ENCODE data around the gene ZNF70.

The ZNF70 gene

GRCh38 chr22:23783265-23784150, 32.6 kb upstream of the ZNF70 start:
- Histone ChIP-seq H3K4me1 (ENCODE audit: insufficient read depth, low read length) (peaks cover 16% of the 10 kb centered on the region; the same call in 1 of the 2 replicates), H3K36me3 (ENCODE audit: insufficient read depth, low read length) (no peaks in the 10 kb centered on the region)

GRCh38 chr22:23782703-23783102, 31.8 kb upstream of the ZNF70 start:
- peaks cover 16% of the 10 kb centered on the region; the same call in 1 of the 2 replicates for H3K4me1 ChIP-seq (ENCODE audit: insufficient read depth, low read length)
- no peak overlapping the region for H3K9ac ChIP-seq (ENCODE audit: low read depth, low read length)
- no peaks in the 10 kb centered on the region for H3K36me3 ChIP-seq (ENCODE audit: insufficient read depth, low read length)
- no peaks in the 10 kb centered on the region for H3K9me3 ChIP-seq (ENCODE audit: control insufficient read depth, insufficient read depth, low read length)

More at GRCh38 chr22:23783265-23784150, 32.6 kb upstream of the ZNF70 start:
- no peak overlapping the region for H3K9ac ChIP-seq (ENCODE audit: low read depth, low read length)
- H3K9me3 ChIP-seq (ENCODE audit: control insufficient read depth, insufficient read depth, low read length): no peaks in the 10 kb centered on the region

GRCh38 chr22:23782252-23782651, 31.3 kb upstream of the ZNF70 start:
- no peaks in the 10 kb centered on the region for H3K36me3 ChIP-seq (ENCODE audit: insufficient read depth, low read length)
- no peaks in the 10 kb centered on the region for H3K9me3 ChIP-seq (ENCODE audit: control insufficient read depth, insufficient read depth, low read length)
- H3K9ac ChIP-seq (ENCODE audit: low read depth, low read length): no peak overlapping the region
- H3K4me1 ChIP-seq (ENCODE audit: insufficient read depth, low read length): peaks cover 16% of the 10 kb centered on the region; the same call in 1 of the 2 replicates

- H3K4me1 ChIP-seq (ENCODE audit: insufficient read depth, low read length): peaks cover 16% of the 10 kb centered on the region; the same call in 1 of the 2 replicates
- no peaks in the 10 kb centered on the region for H3K36me3 ChIP-seq (ENCODE audit: insufficient read depth, low read length)
- H3K9ac ChIP-seq (ENCODE audit: low read depth, low read length): no peak overlapping the region
- H3K9me3 ChIP-seq (ENCODE audit: control insufficient read depth, insufficient read depth, low read length): no peaks in the 10 kb centered on the region
These were observed 30.7 kb upstream of the ZNF70 start for GRCh38 chr22:23781511-23782183.

- Histone ChIP-seq H3K4me1 (ENCODE audit: insufficient read depth, low read length) (peaks cover 11% of the 10 kb centered on the region; the same call in 1 of the 2 replicates), H3K36me3 (ENCODE audit: insufficient read depth, low read length) (no peaks in the 10 kb centered on the region), H3K9ac (ENCODE audit: low read depth, low read length) (no peak overlapping the region), H3K9me3 (ENCODE audit: control insufficient read depth, insufficient read depth, low read length) (no peaks in the 10 kb centered on the region)
These were observed 30.2 kb upstream of the ZNF70 start for GRCh38 chr22:23781065-23781464.

GRCh38 chr22:23780146-23780748, 29.3 kb upstream of the ZNF70 start:
- Histone ChIP-seq H3K9me3 (ENCODE audit: control insufficient read depth, insufficient read depth, low read length) (no peaks in the 10 kb centered on the region), H3K9ac (ENCODE audit: low read depth, low read length) (no peak overlapping the region), H3K4me1 (ENCODE audit: insufficient read depth, low read length) (peaks cover 11% of the 10 kb centered on the region; the same call in 1 of the 2 replicates), H3K36me3 (ENCODE audit: insufficient read depth, low read length) (no peaks in the 10 kb centered on the region)

- Histone ChIP-seq H3K36me3 (ENCODE audit: insufficient read depth, low read length) (no peaks in the 10 kb centered on the region), H3K4me1 (ENCODE audit: insufficient read depth, low read length) (peaks cover 11% of the 10 kb centered on the region; the same call in 1 of the 2 replicates), H3K9me3 (ENCODE audit: control insufficient read depth, insufficient read depth, low read length) (no peaks in the 10 kb centered on the region), H3K9ac (ENCODE audit: low read depth, low read length) (no peak overlapping the region)
These were observed 28.8 kb upstream of the ZNF70 start for GRCh38 chr22:23779731-23780130.

- H3K4me1 ChIP-seq (ENCODE audit: insufficient read depth, low read length): peaks cover 14% of the 10 kb centered on the region; the same call in 1 of the 2 replicates
- no peaks in the 10 kb centered on the region for H3K36me3 ChIP-seq (ENCODE audit: insufficient read depth, low read length)
- no peaks in the 10 kb centered on the region for H3K9me3 ChIP-seq (ENCODE audit: control insufficient read depth, insufficient read depth, low read length)
- no peak overlapping the region for H3K9ac ChIP-seq (ENCODE audit: low read depth, low read length)
These were observed 28.2 kb upstream of the ZNF70 start for GRCh38 chr22:23779083-23779482.

GRCh38 chr22:23778577-23778900, 27.6 kb upstream of the ZNF70 start:
- H3K9ac ChIP-seq (ENCODE audit: low read depth, low read length): no peak overlapping the region
- no peaks in the 10 kb centered on the region for H3K9me3 ChIP-seq (ENCODE audit: control insufficient read depth, insufficient read depth, low read length)
- H3K4me1 ChIP-seq (ENCODE audit: insufficient read depth, low read length): peaks cover 17% of the 10 kb centered on the region
- no peaks in the 10 kb centered on the region for H3K36me3 ChIP-seq (ENCODE audit: insufficient read depth, low read length)

GRCh38 chr22:23777776-23778576, 27.1 kb upstream of the ZNF70 start:
- Histone ChIP-seq H3K9ac (ENCODE audit: low read depth, low read length) (no peak overlapping the region), H3K9me3 (ENCODE audit: control insufficient read depth, insufficient read depth, low read length) (no peaks in the 10 kb centered on the region), H3K4me1 (ENCODE audit: insufficient read depth, low read length) (peaks cover 20% of the 10 kb centered on the region), H3K36me3 (ENCODE audit: insufficient read depth, low read length) (no peaks in the 10 kb centered on the region)

- Histone ChIP-seq H3K36me3 (ENCODE audit: insufficient read depth, low read length) (no peaks in the 10 kb centered on the region), H3K9ac (ENCODE audit: low read depth, low read length) (no peak overlapping the region), H3K4me1 (ENCODE audit: insufficient read depth, low read length) (peaks cover 9% of the 10 kb centered on the region), H3K9me3 (ENCODE audit: control insufficient read depth, insufficient read depth, low read length) (no peaks in the 10 kb centered on the region)
These were observed 25.0 kb upstream of the ZNF70 start for GRCh38 chr22:23775779-23776375.

- peaks cover 9% of the 10 kb centered on the region for H3K4me1 ChIP-seq (ENCODE audit: insufficient read depth, low read length)
- no peaks in the 10 kb centered on the region for H3K9me3 ChIP-seq (ENCODE audit: control insufficient read depth, insufficient read depth, low read length)
- no peaks in the 10 kb centered on the region for H3K36me3 ChIP-seq (ENCODE audit: insufficient read depth, low read length)
- H3K9ac ChIP-seq (ENCODE audit: low read depth, low read length): no peak overlapping the region
These were observed 24.1 kb upstream of the ZNF70 start for GRCh38 chr22:23774922-23775436.

- no peak overlapping the region for H3K9ac ChIP-seq (ENCODE audit: low read depth, low read length)
- H3K4me1 ChIP-seq (ENCODE audit: insufficient read depth, low read length): peaks cover 9% of the 10 kb centered on the region
- no peaks in the 10 kb centered on the region for H3K36me3 ChIP-seq (ENCODE audit: insufficient read depth, low read length)
- H3K9me3 ChIP-seq (ENCODE audit: control insufficient read depth, insufficient read depth, low read length): no peaks in the 10 kb centered on the region
These were observed 23.4 kb upstream of the ZNF70 start for GRCh38 chr22:23774114-23774921.

Measured in ES-I3 (cell line).